Limb (tissue), 2 donors: ENCODE data around the gene PRR9.
"Not testable (repeated sequence)": the region's sequence is repeated elsewhere in the genome, so short reads cannot be mapped to it uniquely, and the experiment has no call there.

Experiments used
- DNase-seq, 2 donors: peaks; one replicate each; pipeline ENCODE4 v3.0.0-alpha.2; 2016; ENCODE audit errors: extremely low spot score in 2 of 2

The PRR9 gene

GRCh38 chr1:153217212-153217611, at the start of gene PRR9:
PRR9 (plus strand) TSS chr1:153217584; CDS start chr1:153218145, 561 bp downstream.
- DNase-seq = no peak

- no peak for DNase-seq
These were observed 48.7 kb upstream of the PRR9 start for GRCh38 chr1:153168686-153169085.

GRCh38 chr1:153174624-153175023, 42.8 kb upstream of the PRR9 start:
- DNase-seq = no peak

DNA sequence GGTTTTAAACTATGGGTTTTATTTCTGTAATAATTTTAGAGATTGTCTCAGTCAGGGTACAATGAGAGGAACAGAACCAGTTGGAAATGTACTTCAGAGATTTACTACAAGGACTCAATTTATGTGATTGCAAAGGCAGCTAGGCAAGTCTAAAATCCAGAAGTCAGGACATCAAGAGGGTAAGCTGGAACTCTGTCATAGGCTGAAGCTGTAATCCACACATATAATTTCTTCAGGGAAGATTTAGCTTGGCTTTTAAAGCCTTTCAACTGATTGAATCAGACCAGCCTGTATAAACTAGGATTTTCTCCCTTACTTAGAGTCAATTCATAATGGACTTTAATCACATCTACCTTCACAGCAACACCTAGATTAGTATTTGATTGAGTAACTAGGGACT, 38.5 kb upstream of the PRR9 start:
- DNase-seq = no peak

- no peak for DNase-seq
These were observed 36.8 kb upstream of the PRR9 start for GRCh38 chr1:153180556-153180955.

DNA sequence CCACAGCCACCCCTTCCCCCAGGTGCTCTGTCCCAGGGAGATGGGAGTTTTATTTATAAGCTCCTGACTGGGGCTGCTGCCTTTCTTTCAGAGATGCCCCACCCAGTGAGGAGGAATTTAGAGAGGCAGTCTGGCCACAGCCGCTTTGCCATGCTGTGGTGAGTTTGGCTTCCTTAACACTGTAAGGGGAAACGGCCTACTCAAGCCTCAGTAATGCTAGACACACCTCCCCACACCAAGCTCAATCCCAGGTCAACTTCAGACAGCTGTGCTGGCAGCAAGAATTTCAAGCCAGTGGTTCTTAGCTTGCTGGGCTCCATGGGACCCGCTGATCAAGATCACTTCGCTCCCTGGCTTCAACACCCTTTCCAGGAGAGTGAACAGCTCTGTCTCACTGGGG, 29.1 kb upstream of the PRR9 start:
- not testable (repeated sequence) for DNase-seq

GRCh38 chr1:153190373-153190772, 27.0 kb upstream of the PRR9 start:
- DNase-seq = no peak

DNA sequence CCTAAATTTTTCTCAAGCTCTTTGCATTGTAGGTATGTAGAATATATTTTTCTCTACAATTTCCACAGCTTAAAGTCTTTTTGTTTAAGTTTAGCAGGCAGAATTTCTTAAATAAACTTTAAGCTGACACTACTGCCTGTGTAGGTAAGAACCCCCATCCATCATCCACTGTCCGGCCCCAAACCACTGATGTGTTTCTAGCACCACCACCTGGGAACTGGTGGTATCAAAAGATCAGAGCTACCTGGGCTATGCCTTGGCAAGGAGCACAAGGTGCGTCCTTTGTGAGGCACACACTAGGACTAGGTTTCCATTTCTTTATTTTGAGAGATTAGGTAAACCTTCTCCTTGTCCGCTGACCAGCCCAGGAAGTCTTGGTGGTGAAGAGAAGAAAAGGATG, 24.7 kb upstream of the PRR9 start:
- no peak for DNase-seq

- no peak for DNase-seq
These were observed 22.9 kb upstream of the PRR9 start for GRCh38 chr1:153194331-153195050.

DNA sequence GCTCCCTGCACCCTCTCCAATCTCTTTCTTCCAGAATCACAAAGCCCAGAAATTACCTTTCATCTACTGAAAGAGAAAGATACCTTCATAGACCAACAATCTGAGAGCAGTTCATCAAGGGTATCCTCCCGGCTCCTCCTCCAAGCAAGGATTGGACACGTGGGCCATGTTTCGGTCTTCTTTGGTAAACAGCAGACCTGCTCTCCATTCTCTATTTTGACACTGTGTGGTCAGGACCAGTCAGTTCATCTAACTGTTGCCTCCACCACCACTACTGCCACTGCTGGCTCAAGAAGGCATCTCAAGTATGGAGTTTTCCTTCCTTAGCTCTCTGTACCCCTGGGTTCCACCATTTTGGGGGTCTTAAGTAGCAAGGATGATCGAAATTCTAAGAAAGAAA, 22.2 kb upstream of the PRR9 start:
- no peak for DNase-seq

DNA sequence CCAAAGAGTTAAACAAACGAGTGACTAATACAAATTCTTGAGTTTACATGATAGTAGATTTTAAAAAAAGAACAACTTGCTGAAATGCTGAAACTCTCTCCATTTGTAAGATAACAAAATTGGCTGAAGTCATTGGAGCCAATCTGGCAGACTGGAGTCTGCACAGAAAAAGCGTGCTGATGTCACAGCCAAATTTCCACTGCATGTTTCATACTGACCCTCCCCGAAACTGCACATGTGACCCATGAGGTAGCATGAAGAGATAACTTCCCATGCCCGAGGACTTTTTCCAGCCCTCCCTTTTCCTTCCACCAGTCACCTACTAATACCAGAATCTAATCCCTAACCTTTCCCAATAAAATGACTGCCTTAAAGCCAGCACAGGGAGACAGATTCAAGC, 15.4 kb upstream of the PRR9 start:
- no peak for DNase-seq

DNA sequence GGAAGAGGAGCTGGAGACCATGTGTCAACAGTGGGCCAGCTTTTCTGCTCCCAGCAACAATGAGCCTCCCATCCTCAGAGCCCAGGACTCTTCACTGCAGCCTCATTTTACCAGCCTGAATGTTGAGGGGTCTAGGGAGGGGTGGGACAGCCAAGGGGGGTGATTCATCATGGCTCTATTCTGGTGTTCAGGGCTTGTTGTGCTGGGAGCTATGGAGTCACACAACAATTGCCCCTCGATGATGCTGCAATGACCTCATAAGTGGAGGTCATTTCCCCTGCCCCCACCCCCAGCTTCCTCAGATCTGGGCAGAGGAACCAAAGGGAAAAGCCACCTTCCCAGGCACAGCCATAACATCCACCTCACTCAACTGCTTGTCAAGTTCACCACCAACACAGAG, 14.3 kb upstream of the PRR9 start, which contains the start of gene LELP1:
Gene LELP1 (plus strand): TSS at position 301 of the 400 bp plus-strand sequence. CDS start 1,278 bp downstream, outside the sequence.
- DNase-seq = no peak

DNA sequence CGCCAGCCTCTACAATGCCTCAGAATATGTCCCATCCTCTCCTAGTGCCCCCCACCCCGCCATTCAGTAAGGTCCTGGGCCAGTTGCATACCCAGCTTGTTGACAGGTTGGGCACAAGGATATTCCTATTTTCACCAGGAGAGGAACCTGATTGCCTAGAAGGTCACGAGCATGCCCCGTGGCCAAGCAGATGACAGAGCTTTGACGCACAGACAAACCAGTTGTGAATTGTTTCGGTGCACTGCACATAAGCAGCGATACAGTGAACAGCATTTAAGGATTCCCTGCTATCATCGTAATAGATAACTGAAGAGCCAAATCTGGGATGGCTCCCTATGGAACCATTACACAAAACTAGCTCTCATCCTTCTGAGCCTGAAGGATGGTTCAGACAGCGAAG, 10.8 kb upstream of the PRR9 start:
- no peak for DNase-seq

DNA sequence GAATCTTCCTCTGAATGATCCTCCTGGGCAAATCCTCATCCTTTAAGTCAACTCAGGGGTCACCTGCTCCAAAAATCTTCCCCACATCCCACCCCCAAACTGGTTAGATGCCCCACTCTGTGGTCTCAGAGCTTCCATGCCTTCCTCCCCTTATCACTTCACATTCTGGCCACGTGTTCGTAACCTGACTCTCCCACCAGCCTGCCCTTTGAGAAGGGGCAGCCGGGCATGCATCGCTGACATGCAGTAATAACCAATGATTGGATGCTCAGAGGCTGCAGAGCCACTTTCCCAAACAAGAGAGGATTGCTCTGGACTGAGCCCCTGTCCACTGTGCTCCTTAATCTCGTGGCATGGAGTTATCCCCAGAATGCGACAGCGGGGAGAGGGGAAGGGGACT, 7.2 kb upstream of the PRR9 start:
- DNase-seq = no peak

GRCh38 chr1:153212201-153212600, 5.2 kb upstream of the PRR9 start:
- no peak for DNase-seq

GRCh38 chr1:153213519-153213918, 3.9 kb upstream of the PRR9 start:
- no peak for DNase-seq

DNA sequence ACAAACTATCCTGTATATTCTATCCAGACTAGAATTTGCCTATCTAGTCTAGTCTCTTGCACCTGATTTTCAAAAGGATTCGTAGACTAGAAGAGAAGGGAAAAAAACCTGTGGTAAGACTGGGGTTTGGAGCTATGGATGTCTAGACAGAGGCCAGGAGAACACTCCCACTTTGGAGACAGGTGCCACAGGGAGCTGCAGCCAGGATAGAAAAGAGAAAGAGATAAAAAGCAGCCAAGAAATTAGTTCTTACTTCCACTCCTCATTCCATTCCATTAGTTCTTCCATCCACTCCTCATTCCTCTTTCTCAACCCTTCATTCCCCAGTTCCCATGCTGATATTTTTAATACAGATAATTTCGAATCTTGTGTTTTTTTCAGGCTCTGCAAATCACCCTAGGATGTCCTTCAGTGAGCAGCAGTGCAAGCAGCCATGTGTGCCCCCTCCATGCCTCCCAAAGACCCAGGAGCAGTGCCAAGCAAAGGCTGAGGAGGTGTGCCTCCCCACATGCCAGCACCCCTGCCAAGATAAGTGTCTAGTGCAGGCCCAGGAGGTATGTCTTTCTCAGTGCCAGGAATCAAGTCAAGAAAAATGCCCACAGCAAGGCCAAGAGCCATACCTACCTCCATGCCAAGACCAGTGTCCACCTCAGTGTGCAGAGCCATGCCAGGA, 496 bp downstream of the PRR9 start:
- DNase-seq = no peak

DNA sequence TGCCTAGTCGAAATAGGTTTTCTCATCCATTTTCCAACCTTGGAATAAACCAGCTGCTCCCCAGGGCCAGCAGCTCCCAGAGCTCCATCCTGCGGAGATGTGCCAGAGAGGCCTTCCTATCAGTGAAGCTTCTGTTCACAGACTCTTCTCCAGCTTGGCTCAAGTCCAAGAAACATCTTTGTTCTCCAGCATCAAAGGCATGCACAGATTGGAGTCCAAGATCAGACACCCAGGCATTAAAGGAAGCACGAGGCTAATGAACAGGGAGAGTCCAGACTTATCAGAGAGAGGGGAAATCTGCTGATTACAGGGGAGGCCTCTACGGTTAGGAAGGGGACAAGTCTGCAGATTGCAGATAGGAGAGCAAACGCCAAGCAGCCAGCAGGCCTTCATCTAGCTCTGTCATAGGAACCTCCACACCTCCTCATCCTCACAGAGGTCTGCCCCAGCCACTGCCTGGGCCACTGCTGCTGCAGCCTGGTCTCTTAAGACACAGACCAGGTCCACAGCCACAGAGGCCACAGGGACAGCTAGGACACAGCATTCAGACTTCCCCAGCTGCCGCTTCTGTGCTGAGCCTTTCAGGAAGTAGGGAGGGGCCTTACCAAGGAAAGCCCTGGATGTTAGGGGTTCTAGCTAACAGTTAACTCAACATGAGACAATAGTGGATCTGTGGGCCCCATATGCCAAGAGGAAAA, 3.4 kb downstream of the PRR9 start:
- DNase-seq = peak in 1 of 2 donors; percentile 8

DNA sequence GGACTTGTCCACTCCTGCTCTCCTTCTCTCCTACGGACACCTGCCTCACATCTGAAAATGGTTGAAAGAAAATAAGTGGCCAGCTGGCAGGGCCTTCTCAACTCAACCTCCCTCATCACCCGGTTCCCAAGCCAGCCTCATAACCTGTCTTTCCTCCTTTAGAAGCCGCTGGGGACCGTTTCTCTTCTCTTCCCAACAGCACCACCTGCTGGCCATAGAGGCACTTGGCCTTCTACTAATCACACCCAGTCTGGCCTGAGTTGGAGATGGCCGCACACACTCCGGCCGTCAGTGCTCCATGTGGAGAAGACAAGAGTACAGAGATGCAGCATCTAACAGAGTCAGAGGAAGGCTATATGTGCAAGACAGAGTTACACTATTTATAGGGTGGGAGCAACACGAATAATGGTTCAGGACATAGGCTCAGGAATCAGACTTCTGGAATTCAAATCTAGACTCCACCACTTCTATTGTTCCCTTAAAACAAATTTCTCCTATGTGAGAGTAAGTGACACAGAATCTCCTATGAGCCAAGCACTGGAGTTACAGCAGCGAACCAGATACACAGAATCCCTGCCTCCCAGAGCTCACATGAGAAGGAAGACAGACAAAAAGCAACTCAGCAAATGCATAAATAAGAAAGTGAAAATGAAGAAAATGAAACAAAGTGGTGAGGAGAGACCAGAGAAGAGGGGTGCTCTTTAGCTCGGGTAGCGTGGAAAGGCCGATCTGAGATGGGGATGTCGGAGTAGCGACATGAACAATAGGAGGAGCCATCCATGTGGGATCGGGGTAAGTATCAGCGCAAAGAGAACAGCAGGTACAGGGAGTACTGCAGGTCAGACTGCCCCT, 5.9 kb downstream of the PRR9 start:
- DNase-seq = peak; percentile 7 to 63

DNA sequence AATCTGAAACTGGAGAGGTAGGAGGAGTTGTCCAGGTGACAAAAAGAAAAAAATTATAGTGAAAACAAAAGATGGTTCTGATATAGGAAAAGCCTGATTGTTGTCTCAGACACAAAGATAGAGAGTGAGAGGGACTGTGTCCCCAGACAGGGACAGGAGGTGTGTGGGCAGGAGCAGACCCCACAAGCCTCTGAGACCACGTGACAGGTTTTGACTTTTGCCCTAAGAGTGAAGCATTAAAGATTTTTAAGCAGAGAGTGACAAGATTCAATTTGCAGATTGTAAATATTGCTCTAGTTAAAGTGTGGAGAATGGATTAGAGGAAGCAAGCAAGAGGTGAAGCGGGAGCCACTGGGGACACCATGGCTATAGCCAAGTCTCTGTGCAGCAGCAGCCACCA, 10.4 kb downstream of the PRR9 start:
- DNase-seq = no peak

DNA sequence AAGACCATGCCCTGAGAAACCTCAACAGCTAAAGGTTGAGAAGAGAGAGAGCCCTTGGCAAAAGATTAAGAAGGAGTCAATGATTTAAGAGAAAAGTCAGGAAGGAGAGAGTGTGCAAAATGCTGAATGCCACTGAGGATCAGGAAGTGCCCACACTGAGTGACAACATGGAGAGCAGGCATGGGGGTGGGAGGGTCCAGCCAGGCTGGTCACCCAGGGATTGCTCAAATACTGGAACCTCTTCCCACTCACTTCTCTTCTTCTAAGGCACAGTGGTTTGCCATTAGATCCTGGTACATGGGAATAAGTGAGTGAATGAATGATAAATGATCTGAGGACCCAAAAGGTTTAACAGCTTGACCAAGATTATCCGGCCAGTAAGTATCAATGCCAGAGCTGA, 11.1 kb downstream of the PRR9 start:
- no peak for DNase-seq
